Heart left ventricle (tissue), 16 donors: ENCODE measurements around the gene APLNR. TPM values are rescaled to one million over a fixed set of nuclear protein-coding genes. Genes with fewer than 3 reads are reported as not detected.

Source experiments
- ATAC-seq, 4 donors: fragments of 200-7000 bp; cut with Tn5 transposase; one replicate each; pipeline ENCODE4 v1.9.1; 2020 to 2022; ENCODE audit warnings: moderate library complexity in 4 of 4, mild to moderate bottlenecking in 3 of 4, moderate number of reproducible peaks in 1 of 4
- DNase-seq, 5 donors: peaks; one replicate each; pipeline ENCODE4 v3.0.0-alpha.2; 2020
- H3K27ac ChIP-seq, 12 donors: fragments of 200-600 bp; sonication (generic) in 4 of 12; one replicate each; pipeline versions ENCODE4 v1.5.0 to v1.8.0; 2016 to 2022; ENCODE audit warnings: mild to moderate bottlenecking in 2 of 12
- H3K27me3 ChIP-seq, 9 donors: fragments of 200-600 bp; sonication (generic) in 2 of 9; one replicate each; pipeline versions ENCODE4 v1.5.1 to v1.8.0; 2016 to 2022; ENCODE audit warnings: mild to moderate bottlenecking in 3 of 9
- H3K36me3 ChIP-seq, 9 donors: fragments of 200-600 bp; sonication (generic) in 2 of 9; one replicate each; pipeline versions ENCODE4 v1.5.0 to v1.8.0; 2018 to 2022; ENCODE audit warnings: mild to moderate bottlenecking in 2 of 9
- H3K4me1 ChIP-seq, 12 donors: fragments of 200-600 bp; sonication (generic) in 4 of 12; one replicate each; pipeline versions ENCODE4 v1.5.0 to v1.8.0; 2016 to 2022; ENCODE audit warnings: mild to moderate bottlenecking in 3 of 12
- H3K4me3 ChIP-seq, 12 donors: fragments of 200-600 bp; sonication (generic) in 4 of 12; one replicate each; pipeline versions ENCODE4 v1.5.0 to v1.8.0; 2017 to 2022; ENCODE audit warnings: mild to moderate bottlenecking in 9 of 12, moderate library complexity in 4 of 12
- H3K9me3 ChIP-seq, 12 donors: fragments of 200-600 bp; sonication (generic) in 4 of 12; one replicate each; pipeline versions ENCODE4 v1.5.0 to v1.8.0; 2016 to 2022; ENCODE audit warnings: mild to moderate bottlenecking in 1 of 12
- POLR2A ChIP-seq, 2 donors: fragments of 450-650 bp; IDR thresholded peaks; one replicate each; pipeline ENCODE4 v1.6.1; 2017; ENCODE audit warnings: antibody characterized with exemption in 2 of 2, mild to moderate bottlenecking in 2 of 2, moderate library complexity in 2 of 2
- WGBS, 4 donors: extraction: QIAGEN DNeasy Blood & Tissue Kit in 2 of 4; methylation state at CpG; one replicate each; pipeline versions ENCODE4 v1.1.5 to v1.1.7; 2013 to 2018; 5-methylcytosine and 5-hydroxymethylcytosine counted together
- intact Hi-C, 10 donors: fragments of 100-400 bp; cut with DNase I; formaldehyde crosslinking; loops; one replicate each; pipeline versions ENCODE4 v1.11.1 to v1.14.2; 2022
- polyA plus RNA-seq, 2 donors: library from polyadenylated mRNA; stranded (reverse); fragments of 200-250 nt; gene quantifications; one replicate each; pipeline ENCODE4 v1.2.3, GENCODE V29; 2013
- total RNA-seq, 9 donors: library from RNA; depleted of rRNA in 2 of 9; stranded (reverse); fragments of >200 nt in 2 of 9; fragmentation: NEBNext Ultra II Directional in 3 of 9; extraction: Animal tissue kit (Norgen Biotek cat#: 25700) in 3 of 9; gene quantifications; one replicate each; pipeline versions ENCODE4 v1.1.0 to v1.2.4, GENCODE V29; 2016 to 2023
- TF ChIP-seq, protein P1 (sequence below), 12 donors: fragments of 200-600 bp; sonication (generic) in 4 of 12; IDR thresholded peaks; one replicate each; pipeline versions ENCODE4 v1.5.0 to v1.8.0; 2018 to 2022; ENCODE audit warnings: antibody characterized with exemption in 12 of 12, mild to moderate bottlenecking in 5 of 12
- donor health status: ischemic (EF 13 %, LVEDD 7.1; RV severe dilation, severe dysfunction).
- donor health status: healthy with polysubstance abuse.
- donor health status: DM: no; HTN: yes; CAD: no.
- donor health status: DM: no; HTN: no; CAD: no.
- donor health status: ischemic (EF 25% LVEDD 6.9; RV normal size, moderate dysfunction).
- donor health status: ischemic (EF 25% LVEDD 5.7; RV mildly dilated, moderate dysfunction).
- donor health status: healthy.
- donor health status: DM: yes; HTN: yes; CAD: no.
- donor health status: ischemic (EF 35%, LVEDD 5.7; RV mildly dilated, moderate dysfunction).
- donor health status: nonischemic (EF 11% LVEDD 7.7; RV severe dilation, severe dysfunction).
- donor health status: DM: yes; HTN: yes; CAD: no.
- donor health status: PGD.
- donor health status: ischemic (EF 29% LVEDD 5.4; RV normal size, mild dysfunction).
- donor health status: nonischemic (EF 23%, LVEDD 6.1; RV moderate dilation, normal function).

Gene APLNR
- total and polyA plus RNA-seq, 11 donors = 1.1 to 63.3 (median 9.4) TPM

DNA sequence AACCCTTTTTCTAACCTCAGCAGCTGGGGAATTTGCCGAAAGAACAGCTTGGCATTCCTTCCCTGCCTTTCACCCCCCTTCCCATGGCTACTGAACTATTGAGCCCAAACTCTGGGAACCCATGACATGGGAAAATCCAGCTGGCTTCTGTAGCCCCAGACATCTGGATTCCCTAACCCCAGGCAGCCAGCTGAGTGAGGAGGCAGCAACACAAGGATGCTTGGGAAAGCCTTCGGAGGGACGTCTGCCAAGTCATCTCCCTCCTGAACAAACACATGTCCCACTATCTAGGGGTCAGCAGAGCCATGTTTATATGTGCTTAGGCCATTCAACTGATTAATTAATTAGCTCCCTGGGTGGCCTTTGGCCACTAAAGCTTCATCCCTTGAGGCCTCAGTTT lies 33.7 kb downstream of the APLNR start:
- peaks cover 12 to 81% (median 45%) of the 10 kb centered on the region in 12 donors for H3K4me1 ChIP-seq
- H3K27ac ChIP-seq = peak overlapping the region in 10 of 12 donors; percentile 30 to 73 (median 51)
- TF ChIP-seq, protein P1, sequence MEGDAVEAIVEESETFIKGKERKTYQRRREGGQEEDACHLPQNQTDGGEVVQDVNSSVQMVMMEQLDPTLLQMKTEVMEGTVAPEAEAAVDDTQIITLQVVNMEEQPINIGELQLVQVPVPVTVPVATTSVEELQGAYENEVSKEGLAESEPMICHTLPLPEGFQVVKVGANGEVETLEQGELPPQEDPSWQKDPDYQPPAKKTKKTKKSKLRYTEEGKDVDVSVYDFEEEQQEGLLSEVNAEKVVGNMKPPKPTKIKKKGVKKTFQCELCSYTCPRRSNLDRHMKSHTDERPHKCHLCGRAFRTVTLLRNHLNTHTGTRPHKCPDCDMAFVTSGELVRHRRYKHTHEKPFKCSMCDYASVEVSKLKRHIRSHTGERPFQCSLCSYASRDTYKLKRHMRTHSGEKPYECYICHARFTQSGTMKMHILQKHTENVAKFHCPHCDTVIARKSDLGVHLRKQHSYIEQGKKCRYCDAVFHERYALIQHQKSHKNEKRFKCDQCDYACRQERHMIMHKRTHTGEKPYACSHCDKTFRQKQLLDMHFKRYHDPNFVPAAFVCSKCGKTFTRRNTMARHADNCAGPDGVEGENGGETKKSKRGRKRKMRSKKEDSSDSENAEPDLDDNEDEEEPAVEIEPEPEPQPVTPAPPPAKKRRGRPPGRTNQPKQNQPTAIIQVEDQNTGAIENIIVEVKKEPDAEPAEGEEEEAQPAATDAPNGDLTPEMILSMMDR (IDR thresholded peaks at IDR 0.05) = no peak
- TF ChIP-seq POLR2A (IDR thresholded peaks at IDR 0.05) = no peak
- no peaks in the 10 kb centered on the region for H3K27me3 ChIP-seq
- peak; percentile 77 to 92 (median 88) for DNase-seq
- H3K4me3 ChIP-seq = no peak overlapping the region
- H3K9me3 ChIP-seq = no peaks in the 10 kb centered on the region
- no peaks in the 10 kb centered on the region for H3K36me3 ChIP-seq
- intact Hi-C loops = loop anchor here in 7 of 10 donors (5.0 to 10.0 kb wide), 6 partner anchors 34 to 69 kb away; partner anchors contain the start of gene APLNR (in 1 of the 7)
- 8 to 20% (median 17%) methylated on average over 3 of the region's 3 CpGs for whole genome bisulfite sequencing, 4 donors
- peak; percentile 82 to 83 (median 82) for ATAC-seq

- peak overlapping the region in 9 of 12 donors; percentile 30 to 73 (median 59) for H3K27ac ChIP-seq
- H3K27me3 ChIP-seq = no peaks in the 10 kb centered on the region
- peaks cover 12 to 81% (median 42%) of the 10 kb centered on the region in 12 donors for H3K4me1 ChIP-seq
- intact Hi-C loops = loop anchor here in 7 of 10 donors (5.0 to 10.0 kb wide), 6 partner anchors 35 to 67 kb away; partner anchors contain the start of gene APLNR (in 1 of the 7)
- DNase-seq (peak in 2 of 5 donors; percentile 29 to 65), ATAC-seq (peak in 2 of 4 donors; percentile 21 to 30)
- no peak overlapping the region for H3K4me3 ChIP-seq
- no peaks in the 10 kb centered on the region for H3K36me3 ChIP-seq
- TF ChIP-seq POLR2A (IDR thresholded peaks at IDR 0.05) = no peak
- TF ChIP-seq, protein P1 (IDR thresholded peaks at IDR 0.05) = no peak
- no peaks in the 10 kb centered on the region for H3K9me3 ChIP-seq
- 56 to 76% (median 72%) methylated on average over 10 of the region's 10 CpGs for WGBS, 4 donors
Observed at GRCh38 chr11:57202281-57202680, 34.8 kb downstream of the APLNR start.

DNA sequence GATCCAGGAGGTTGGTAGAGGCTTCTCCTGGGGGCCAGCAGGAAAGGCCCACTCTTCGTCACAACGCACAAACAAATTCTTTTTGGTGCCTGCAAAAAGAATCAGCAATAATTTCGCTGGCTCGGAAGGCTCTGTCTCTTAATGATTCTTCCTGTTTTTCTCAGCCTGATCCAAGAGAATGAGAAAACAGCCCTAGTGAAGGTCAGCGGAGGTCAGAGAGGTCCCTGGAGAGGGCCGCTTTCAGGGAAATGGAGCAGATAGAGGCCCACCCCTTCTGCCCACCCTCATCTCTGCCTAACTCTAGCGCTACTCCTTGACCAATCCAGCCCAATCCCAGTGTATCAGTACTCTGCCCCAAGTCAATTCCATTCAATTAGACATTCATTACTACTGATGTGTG lies 36.1 kb downstream of the APLNR start:
- 39 to 59% (median 43%) methylated on average over 7 of the region's 7 CpGs for WGBS, 4 donors
- Histone ChIP-seq H3K36me3 (no peaks in the 10 kb centered on the region), H3K4me1 (peaks cover 12 to 88% (median 50%) of the 10 kb centered on the region in 12 donors), H3K9me3 (no peaks in the 10 kb centered on the region), H3K27ac (peak overlapping the region; percentile 20 to 77 (median 64)), H3K4me3 (no peak overlapping the region), H3K27me3 (no peaks in the 10 kb centered on the region)
- peak in 4 of 5 donors; percentile 61 to 82 (median 65) for DNase-seq
- ATAC-seq = peak in 3 of 4 donors; percentile 26 to 42 (median 32)
- TF ChIP-seq, protein P1 (IDR thresholded peaks at IDR 0.05) = no peak
- TF ChIP-seq POLR2A (IDR thresholded peaks at IDR 0.05) = no peak
- intact Hi-C loops = loop anchor here in 7 of 10 donors (5.0 to 10.0 kb wide), 6 partner anchors 36 to 66 kb away; partner anchors contain the start of gene APLNR (in 1 of the 7)

DNA sequence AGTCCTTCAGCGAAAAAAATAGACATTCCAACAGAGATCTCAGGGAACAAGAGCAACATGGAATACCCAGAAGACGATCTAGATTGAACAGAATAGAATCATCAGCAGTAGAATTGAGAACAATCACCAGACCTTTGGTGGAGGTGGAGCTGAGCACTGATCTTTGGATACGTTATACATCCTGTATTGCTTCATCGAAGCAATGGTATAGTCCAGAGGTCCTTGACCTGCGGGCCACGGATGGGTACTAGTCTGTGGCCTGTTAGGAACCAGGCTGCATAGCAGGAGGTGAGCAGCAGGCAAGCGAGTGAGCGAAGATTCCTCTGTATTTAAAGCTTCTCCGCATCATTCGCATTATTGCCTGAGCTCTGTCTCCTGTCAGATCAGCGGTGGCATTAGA lies 37.7 kb downstream of the APLNR start:
- WGBS, 4 donors = 88 to 95% (median 93%) methylated on average over 11 of the region's 11 CpGs
- Histone ChIP-seq H3K27ac (peak overlapping the region in 2 of 12 donors; percentile 10 to 68), H3K9me3 (no peaks in the 10 kb centered on the region), H3K27me3 (no peaks in the 10 kb centered on the region), H3K36me3 (no peaks in the 10 kb centered on the region), H3K4me3 (no peak overlapping the region), H3K4me1 (peaks cover 12 to 91% (median 54%) of the 10 kb centered on the region in 12 donors)
- ATAC-seq (no peak), DNase-seq (no peak)
- intact Hi-C loops = loop anchor here in 4 of 10 donors (5.0 to 10.0 kb wide), 2 partner anchors 43 to 65 kb away; no protein-coding TSS in a partner anchor
- TF ChIP-seq, protein P1 (IDR thresholded peaks at IDR 0.05) = no peak
- no peak for TF ChIP-seq POLR2A (IDR thresholded peaks at IDR 0.05)
